HepG2 (cell line): ENCODE measurements around the gene UBL7. TPM values are rescaled to one million over a fixed set of nuclear protein-coding genes. Genes with fewer than 3 reads are reported as not detected.

Experiments used
- FLYWCH1 ChIP-seq: sonication (generic); formaldehyde crosslinking; IDR thresholded peaks from 2 replicates; pipeline ENCODE4 v1.8.1; 2023; ENCODE audit warnings: mild to moderate bottlenecking, missing genetic modification reagents
- KMT2A ChIP-seq: sonication (generic); formaldehyde crosslinking; IDR thresholded peaks from 2 replicates; pipeline ENCODE4 v1.4.0; 2020; ENCODE audit warnings: missing genetic modification reagents
- LCORL ChIP-seq, 2 experiments: fragments of 450-650 bp in 1 of 2; sonication (generic) in 1 of 2; formaldehyde crosslinking in 1 of 2; IDR thresholded peaks; 2 replicates each; pipeline versions ENCODE4 v1.5.0 to v1.6.1; 2017 to 2020; ENCODE audit warnings: antibody characterized with exemption in 1 of 2, missing genetic modification reagents in 1 of 2
- MBNL3 ChIP-seq: fragments of 250-450 bp; sonication (Bioruptor Pico); conservative IDR thresholded peaks from 2 replicates; pipeline ENCODE4 v1.8.0; 2022; ENCODE audit warnings: mild to moderate bottlenecking, inconsistent platforms
- RAD51 ChIP-seq: fragments of 450-650 bp; IDR thresholded peaks from 2 replicates; pipeline ENCODE4 v1.6.1; 2016; ENCODE audit warnings: borderline replicate concordance
- RXRB ChIP-seq: IDR thresholded peaks from 2 replicates; pipeline ENCODE4 v1.6.1; 2016; ENCODE audit warnings: borderline replicate concordance, missing genetic modification reagents, missing compliant biosample characterization
- SIX4 ChIP-seq: sonication (generic); formaldehyde crosslinking; IDR thresholded peaks from 2 replicates; pipeline ENCODE4 v1.4.0; 2020; ENCODE audit warnings: missing genetic modification reagents
- SMC3 ChIP-seq: IDR thresholded peaks from 2 replicates; pipeline ENCODE4 v1.6.1; 2011; ENCODE audit warnings: low read length, improper control_type of control experiment
- ZSCAN20 ChIP-seq: sonication (generic); formaldehyde crosslinking; IDR thresholded peaks from 2 replicates; pipeline ENCODE4 v1.4.0; 2020; ENCODE audit warnings: missing genetic modification reagents, mild to moderate bottlenecking, borderline replicate concordance
- polyA plus RNA-seq, 8 experiments: library from polyadenylated mRNA; depleted of rRNA in 3 of 8; stranded (reverse) in 7 of 8; unstranded in 1 of 8; fragments of >200 nt; fragmentation: Illumina TruSeq in 4 of 8; extraction: Trizol in 4 of 8; gene quantifications; 2 replicates each; pipeline versions ENCODE4 v1.2.1 to v1.2.3, GENCODE V29; 2011 to 2016; ENCODE audit warnings: low read depth in 4 of 8, missing spikeins in 1 of 8, mixed read lengths in 1 of 8; ENCODE audit not compliant: insufficient read depth in 1 of 8
- total RNA-seq, 5 experiments: library from RNA; depleted of rRNA; stranded (reverse); fragments of >200 nt; fragmentation: Illumina TruSeq; extraction: Trizol; gene quantifications; 2 replicates each; pipeline ENCODE4 v1.2.3, GENCODE V29; 2016; ENCODE audit warnings: low read depth in 1 of 5
- TF ChIP-seq, protein P1 (sequence below): IDR thresholded peaks from 2 replicates; pipeline ENCODE4 v1.6.1; 2016; ENCODE audit warnings: low read depth, missing genetic modification reagents, missing compliant biosample characterization
- TF ChIP-seq, protein P2 (sequence below): sonication (generic); formaldehyde crosslinking; IDR thresholded peaks from 2 replicates; pipeline ENCODE4 v1.9.0; 2021; ENCODE audit warnings: missing genetic modification reagents, mild to moderate bottlenecking, borderline replicate concordance
- TF ChIP-seq, protein P3 (sequence below): sonication (generic); formaldehyde crosslinking; IDR thresholded peaks from 2 replicates; pipeline ENCODE4 v1.8.1; 2023; ENCODE audit warnings: mild to moderate bottlenecking, missing genetic modification reagents
- TF ChIP-seq, protein P4 (sequence below): sonication (generic); formaldehyde crosslinking; IDR thresholded peaks from 2 replicates; pipeline ENCODE4 v1.4.0; 2020; ENCODE audit warnings: missing genetic modification reagents
- TF ChIP-seq, protein P5 (sequence below): sonication (generic); formaldehyde crosslinking; IDR thresholded peaks from 2 replicates; pipeline ENCODE4 v1.5.1; 2020; ENCODE audit warnings: missing genetic modification reagents, mild to moderate bottlenecking, borderline replicate concordance

UBL7 gene
- total and polyA plus RNA-seq, 2 of the 13 experiments (the other 11 are each of a cell fraction or from before 2014, with no cell fraction given) = 55.0 to 63.5 TPM

DNA sequence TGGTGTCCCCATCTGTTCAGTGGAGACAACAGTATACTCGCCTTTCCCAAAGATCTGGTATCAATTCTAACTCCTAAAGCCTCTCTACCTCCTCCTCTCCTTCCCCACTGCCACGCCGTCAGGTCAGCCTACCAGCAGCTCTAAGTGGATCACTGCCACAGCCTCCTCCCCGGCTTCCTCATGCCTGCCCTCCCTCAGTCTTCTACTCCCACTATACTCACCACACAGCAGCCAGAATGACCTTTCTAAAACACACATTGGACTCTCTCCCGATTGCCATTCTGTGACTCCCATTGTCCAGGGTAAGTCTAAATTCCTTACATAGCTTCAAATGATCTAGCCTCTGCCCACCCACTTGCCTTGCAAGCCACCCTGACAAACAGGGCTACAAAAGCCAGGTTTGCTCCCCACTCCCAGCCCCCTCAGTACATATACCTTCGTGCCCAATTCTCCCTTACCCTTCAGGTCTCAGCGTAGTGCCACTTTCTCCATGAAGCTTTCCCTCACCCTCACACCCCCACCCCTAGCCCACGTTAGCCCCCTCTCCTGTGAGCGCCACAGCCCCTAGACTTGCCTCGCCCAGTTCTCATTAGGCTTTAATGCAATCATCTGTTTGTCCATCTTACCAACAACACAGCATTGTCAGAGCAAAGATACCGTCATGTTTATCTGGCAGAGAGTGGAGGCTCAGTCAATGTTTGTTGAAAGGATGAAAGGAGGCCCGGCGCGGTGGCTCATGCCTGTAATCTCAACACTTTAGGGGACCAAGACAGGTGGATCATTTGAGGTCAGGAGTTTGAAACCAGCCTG is 17.7 kb downstream of the UBL7 start (continued):
- TF ChIP-seq, protein P1, sequence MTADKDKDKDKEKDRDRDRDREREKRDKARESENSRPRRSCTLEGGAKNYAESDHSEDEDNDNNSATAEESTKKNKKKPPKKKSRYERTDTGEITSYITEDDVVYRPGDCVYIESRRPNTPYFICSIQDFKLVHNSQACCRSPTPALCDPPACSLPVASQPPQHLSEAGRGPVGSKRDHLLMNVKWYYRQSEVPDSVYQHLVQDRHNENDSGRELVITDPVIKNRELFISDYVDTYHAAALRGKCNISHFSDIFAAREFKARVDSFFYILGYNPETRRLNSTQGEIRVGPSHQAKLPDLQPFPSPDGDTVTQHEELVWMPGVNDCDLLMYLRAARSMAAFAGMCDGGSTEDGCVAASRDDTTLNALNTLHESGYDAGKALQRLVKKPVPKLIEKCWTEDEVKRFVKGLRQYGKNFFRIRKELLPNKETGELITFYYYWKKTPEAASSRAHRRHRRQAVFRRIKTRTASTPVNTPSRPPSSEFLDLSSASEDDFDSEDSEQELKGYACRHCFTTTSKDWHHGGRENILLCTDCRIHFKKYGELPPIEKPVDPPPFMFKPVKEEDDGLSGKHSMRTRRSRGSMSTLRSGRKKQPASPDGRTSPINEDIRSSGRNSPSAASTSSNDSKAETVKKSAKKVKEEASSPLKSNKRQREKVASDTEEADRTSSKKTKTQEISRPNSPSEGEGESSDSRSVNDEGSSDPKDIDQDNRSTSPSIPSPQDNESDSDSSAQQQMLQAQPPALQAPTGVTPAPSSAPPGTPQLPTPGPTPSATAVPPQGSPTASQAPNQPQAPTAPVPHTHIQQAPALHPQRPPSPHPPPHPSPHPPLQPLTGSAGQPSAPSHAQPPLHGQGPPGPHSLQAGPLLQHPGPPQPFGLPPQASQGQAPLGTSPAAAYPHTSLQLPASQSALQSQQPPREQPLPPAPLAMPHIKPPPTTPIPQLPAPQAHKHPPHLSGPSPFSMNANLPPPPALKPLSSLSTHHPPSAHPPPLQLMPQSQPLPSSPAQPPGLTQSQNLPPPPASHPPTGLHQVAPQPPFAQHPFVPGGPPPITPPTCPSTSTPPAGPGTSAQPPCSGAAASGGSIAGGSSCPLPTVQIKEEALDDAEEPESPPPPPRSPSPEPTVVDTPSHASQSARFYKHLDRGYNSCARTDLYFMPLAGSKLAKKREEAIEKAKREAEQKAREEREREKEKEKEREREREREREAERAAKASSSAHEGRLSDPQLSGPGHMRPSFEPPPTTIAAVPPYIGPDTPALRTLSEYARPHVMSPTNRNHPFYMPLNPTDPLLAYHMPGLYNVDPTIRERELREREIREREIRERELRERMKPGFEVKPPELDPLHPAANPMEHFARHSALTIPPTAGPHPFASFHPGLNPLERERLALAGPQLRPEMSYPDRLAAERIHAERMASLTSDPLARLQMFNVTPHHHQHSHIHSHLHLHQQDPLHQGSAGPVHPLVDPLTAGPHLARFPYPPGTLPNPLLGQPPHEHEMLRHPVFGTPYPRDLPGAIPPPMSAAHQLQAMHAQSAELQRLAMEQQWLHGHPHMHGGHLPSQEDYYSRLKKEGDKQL = peak; percentile 93
- TF ChIP-seq, protein P2, sequence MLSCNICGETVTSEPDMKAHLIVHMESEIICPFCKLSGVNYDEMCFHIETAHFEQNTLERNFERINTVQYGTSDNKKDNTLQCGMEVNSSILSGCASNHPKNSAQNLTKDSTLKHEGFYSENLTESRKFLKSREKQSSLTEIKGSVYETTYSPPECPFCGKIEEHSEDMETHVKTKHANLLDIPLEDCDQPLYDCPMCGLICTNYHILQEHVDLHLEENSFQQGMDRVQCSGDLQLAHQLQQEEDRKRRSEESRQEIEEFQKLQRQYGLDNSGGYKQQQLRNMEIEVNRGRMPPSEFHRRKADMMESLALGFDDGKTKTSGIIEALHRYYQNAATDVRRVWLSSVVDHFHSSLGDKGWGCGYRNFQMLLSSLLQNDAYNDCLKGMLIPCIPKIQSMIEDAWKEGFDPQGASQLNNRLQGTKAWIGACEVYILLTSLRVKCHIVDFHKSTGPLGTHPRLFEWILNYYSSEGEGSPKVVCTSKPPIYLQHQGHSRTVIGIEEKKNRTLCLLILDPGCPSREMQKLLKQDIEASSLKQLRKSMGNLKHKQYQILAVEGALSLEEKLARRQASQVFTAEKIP (CRISPR knock-in tag) = no peak
- TF ChIP-seq, protein P3, sequence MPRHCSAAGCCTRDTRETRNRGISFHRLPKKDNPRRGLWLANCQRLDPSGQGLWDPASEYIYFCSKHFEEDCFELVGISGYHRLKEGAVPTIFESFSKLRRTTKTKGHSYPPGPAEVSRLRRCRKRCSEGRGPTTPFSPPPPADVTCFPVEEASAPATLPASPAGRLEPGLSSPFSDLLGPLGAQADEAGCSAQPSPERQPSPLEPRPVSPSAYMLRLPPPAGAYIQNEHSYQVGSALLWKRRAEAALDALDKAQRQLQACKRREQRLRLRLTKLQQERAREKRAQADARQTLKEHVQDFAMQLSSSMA (CRISPR knock-in tag) = 0 out of 2 replicates have a peak, but pooled peaks have one; percentile 36
- TF ChIP-seq MBNL3 (CRISPR knock-in tag) (no peak), RXRB (CRISPR knock-in tag) (peak; percentile 98), SIX4 (CRISPR knock-in tag) (peak; percentile 29; the same call in 1 of the 2 replicates), KMT2A (peak; percentile 43; the same call in 1 of the 2 replicates), FLYWCH1 (CRISPR knock-in tag) (no peak), SMC3 (no peak), ZSCAN20 (CRISPR knock-in tag) (no peak), RAD51 (no peak), LCORL (IDR thresholded peaks at IDR 0.05) (peak; percentile 14; the same call in 1 of the 2 replicates), LCORL (CRISPR knock-in tag; IDR thresholded peaks at IDR 0.05) (peak; percentile 61; the same call in 1 of the 2 replicates)
- TF ChIP-seq, protein P4, sequence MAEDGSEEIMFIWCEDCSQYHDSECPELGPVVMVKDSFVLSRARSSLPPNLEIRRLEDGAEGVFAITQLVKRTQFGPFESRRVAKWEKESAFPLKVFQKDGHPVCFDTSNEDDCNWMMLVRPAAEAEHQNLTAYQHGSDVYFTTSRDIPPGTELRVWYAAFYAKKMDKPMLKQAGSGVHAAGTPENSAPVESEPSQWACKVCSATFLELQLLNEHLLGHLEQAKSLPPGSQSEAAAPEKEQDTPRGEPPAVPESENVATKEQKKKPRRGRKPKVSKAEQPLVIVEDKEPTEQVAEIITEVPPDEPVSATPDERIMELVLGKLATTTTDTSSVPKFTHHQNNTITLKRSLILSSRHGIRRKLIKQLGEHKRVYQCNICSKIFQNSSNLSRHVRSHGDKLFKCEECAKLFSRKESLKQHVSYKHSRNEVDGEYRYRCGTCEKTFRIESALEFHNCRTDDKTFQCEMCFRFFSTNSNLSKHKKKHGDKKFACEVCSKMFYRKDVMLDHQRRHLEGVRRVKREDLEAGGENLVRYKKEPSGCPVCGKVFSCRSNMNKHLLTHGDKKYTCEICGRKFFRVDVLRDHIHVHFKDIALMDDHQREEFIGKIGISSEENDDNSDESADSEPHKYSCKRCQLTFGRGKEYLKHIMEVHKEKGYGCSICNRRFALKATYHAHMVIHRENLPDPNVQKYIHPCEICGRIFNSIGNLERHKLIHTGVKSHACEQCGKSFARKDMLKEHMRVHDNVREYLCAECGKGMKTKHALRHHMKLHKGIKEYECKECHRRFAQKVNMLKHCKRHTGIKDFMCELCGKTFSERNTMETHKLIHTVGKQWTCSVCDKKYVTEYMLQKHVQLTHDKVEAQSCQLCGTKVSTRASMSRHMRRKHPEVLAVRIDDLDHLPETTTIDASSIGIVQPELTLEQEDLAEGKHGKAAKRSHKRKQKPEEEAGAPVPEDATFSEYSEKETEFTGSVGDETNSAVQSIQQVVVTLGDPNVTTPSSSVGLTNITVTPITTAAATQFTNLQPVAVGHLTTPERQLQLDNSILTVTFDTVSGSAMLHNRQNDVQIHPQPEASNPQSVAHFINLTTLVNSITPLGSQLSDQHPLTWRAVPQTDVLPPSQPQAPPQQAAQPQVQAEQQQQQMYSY (CRISPR knock-in tag) = no peak
- TF ChIP-seq, protein P5, sequence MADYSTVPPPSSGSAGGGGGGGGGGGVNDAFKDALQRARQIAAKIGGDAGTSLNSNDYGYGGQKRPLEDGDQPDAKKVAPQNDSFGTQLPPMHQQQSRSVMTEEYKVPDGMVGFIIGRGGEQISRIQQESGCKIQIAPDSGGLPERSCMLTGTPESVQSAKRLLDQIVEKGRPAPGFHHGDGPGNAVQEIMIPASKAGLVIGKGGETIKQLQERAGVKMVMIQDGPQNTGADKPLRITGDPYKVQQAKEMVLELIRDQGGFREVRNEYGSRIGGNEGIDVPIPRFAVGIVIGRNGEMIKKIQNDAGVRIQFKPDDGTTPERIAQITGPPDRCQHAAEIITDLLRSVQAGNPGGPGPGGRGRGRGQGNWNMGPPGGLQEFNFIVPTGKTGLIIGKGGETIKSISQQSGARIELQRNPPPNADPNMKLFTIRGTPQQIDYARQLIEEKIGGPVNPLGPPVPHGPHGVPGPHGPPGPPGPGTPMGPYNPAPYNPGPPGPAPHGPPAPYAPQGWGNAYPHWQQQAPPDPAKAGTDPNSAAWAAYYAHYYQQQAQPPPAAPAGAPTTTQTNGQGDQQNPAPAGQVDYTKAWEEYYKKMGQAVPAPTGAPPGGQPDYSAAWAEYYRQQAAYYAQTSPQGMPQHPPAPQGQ (CRISPR knock-in tag) = no peak
